ENCODE measurements around the gene ICE2.

- TF ChIP-seq CTCF (IDR thresholded peaks at IDR 0.05) (no peak), EP300 (IDR thresholded peaks at IDR 0.05) (no peak)
These were observed 59.2 kb downstream of the ICE2 start for GRCh38 chr15:60419753-60420152.

Measured in stomach (tissue), 4 donors.